ENCODE results near the gene RERE. TPM values are rescaled to one million over a fixed set of nuclear protein-coding genes. Genes with fewer than 3 reads are reported as not detected.

The RERE gene
- total RNA-seq, 2 experiments from 2014 or later, result 45.8 to 57.1 TPM

- H3K4me1 Mint-ChIP-seq (ENCODE audit: low read depth), result peaks cover 49% of the 10 kb centered on the region
- H3K36me3 Mint-ChIP-seq (ENCODE audit: low read depth), result peaks cover 6% of the 10 kb centered on the region
- no peak for TF ChIP-seq CTCF (IDR thresholded peaks at IDR 0.05)
- H3K27ac Mint-ChIP-seq, result peak overlapping the region; percentile 93
- peaks cover 4% of the 10 kb centered on the region for H3K9me3 Mint-ChIP-seq
- ChIA-PET POLR2A (interaction anchor here (0.8 to 1.5 kb wide), 6 partner anchors 11 to 100 kb away, joined by 3 to 6 read pairs (median 4); no protein-coding TSS in a partner anchor), CTCF (interaction anchor here (1.0 to 1.3 kb wide), 5 partner anchors 13 to 424 kb away, joined by 3 to 6 read pairs (median 3); no protein-coding TSS in a partner anchor)
- intact Hi-C loops (cut with micrococcal nuclease), result loop anchor here (10.0 kb wide), 1 partner anchor 50 kb away; no protein-coding TSS in a partner anchor
- DNase-seq (peak; percentile 14), ATAC-seq (no peak)
- H3K4me3 Mint-ChIP-seq, result no peak overlapping the region
- H3K27me3 Mint-ChIP-seq, result no peaks in the 10 kb centered on the region
These were observed 392.2 kb downstream of the RERE start for GRCh38 chr1:8425150-8425780.

- CTCF ChIA-PET, result interaction anchor here (1.0 to 1.3 kb wide), 6 partner anchors 13 to 424 kb away, joined by 3 to 6 read pairs (median 3); no protein-coding TSS in a partner anchor
- no peak for TF ChIP-seq CTCF (IDR thresholded peaks at IDR 0.05)
- peaks cover 42% of the 10 kb centered on the region for H3K4me1 Mint-ChIP-seq (ENCODE audit: low read depth)
These were observed 392.8 kb downstream of the RERE start for GRCh38 chr1:8424539-8425116.

GRCh38 chr1:8423692-8424538 is 393.5 kb downstream of the RERE start:
- H3K4me3 Mint-ChIP-seq, result peak overlapping the region; percentile 77
- peaks cover 4% of the 10 kb centered on the region for H3K9me3 Mint-ChIP-seq
- no peak for TF ChIP-seq CTCF (IDR thresholded peaks at IDR 0.05)
- ChIA-PET POLR2A (interaction anchor here (0.7 to 2.3 kb wide), 14 partner anchors 9 to 392 kb away, joined by 3 to 10 read pairs (median 3); no protein-coding TSS in a partner anchor), CTCF (interaction anchor here (1.0 to 1.3 kb wide), 6 partner anchors 12 to 425 kb away, joined by 3 to 6 read pairs (median 3); no protein-coding TSS in a partner anchor)
- no peaks in the 10 kb centered on the region for H3K27me3 Mint-ChIP-seq
- ATAC-seq, result peak; percentile 68
- DNase-seq, result peak; percentile 81
- peaks cover 6% of the 10 kb centered on the region for H3K36me3 Mint-ChIP-seq (ENCODE audit: low read depth)
- intact Hi-C loops (cut with micrococcal nuclease), result loop anchor here (5.0 to 10.0 kb wide), 2 partner anchors 51 to 103 kb away; no protein-coding TSS in a partner anchor
- H3K27ac Mint-ChIP-seq, result peak overlapping the region; percentile 93
- peaks cover 41% of the 10 kb centered on the region for H3K4me1 Mint-ChIP-seq (ENCODE audit: low read depth)

More at GRCh38 chr1:8424539-8425116, 392.8 kb downstream of the RERE start:
- Mint-ChIP-seq H3K4me3 (peak overlapping the region; percentile 77), H3K27ac (peak overlapping the region; percentile 93), H3K9me3 (peaks cover 4% of the 10 kb centered on the region), H3K36me3 (ENCODE audit: low read depth) (peaks cover 6% of the 10 kb centered on the region), H3K27me3 (no peaks in the 10 kb centered on the region)
- ATAC-seq, result no peak
- POLR2A ChIA-PET, result interaction anchor here (0.7 to 2.3 kb wide), 12 partner anchors 10 to 392 kb away, joined by 3 to 10 read pairs (median 3); no protein-coding TSS in a partner anchor
- peak; percentile 68 for DNase-seq
- intact Hi-C loops (cut with micrococcal nuclease), result loop anchor here (5.0 to 10.0 kb wide), 2 partner anchors 50 to 103 kb away; no protein-coding TSS in a partner anchor

GRCh38 chr1:8423269-8423691 is 394.2 kb downstream of the RERE start:
- Mint-ChIP-seq H3K36me3 (ENCODE audit: low read depth) (peaks cover 8% of the 10 kb centered on the region), H3K4me1 (ENCODE audit: low read depth) (peaks cover 40% of the 10 kb centered on the region), H3K4me3 (no peak overlapping the region), H3K27ac (no peak overlapping the region), H3K9me3 (peaks cover 4% of the 10 kb centered on the region), H3K27me3 (no peaks in the 10 kb centered on the region)
- DNase-seq (peak; percentile 53), ATAC-seq (no peak)
- ChIA-PET POLR2A (interaction anchor here (0.6 to 2.3 kb wide), 8 partner anchors 16 to 390 kb away, joined by 3 to 10 read pairs (median 3); no protein-coding TSS in a partner anchor), CTCF (interaction anchor here (0.6 to 5.8 kb wide), 3 partner anchors 9 to 426 kb away, joined by 3 to 47 read pairs (median 4); no protein-coding TSS in a partner anchor)
- TF ChIP-seq CTCF (IDR thresholded peaks at IDR 0.05), result no peak
- intact Hi-C loops (cut with micrococcal nuclease), result loop anchor here (5.0 to 10.0 kb wide), 2 partner anchors 52 to 104 kb away; no protein-coding TSS in a partner anchor
